HG02943 (cell line): ENCODE results near the gene CMTM8.
"Not testable (repeated sequence)": the region's sequence is repeated elsewhere in the genome, so short reads cannot be mapped to it uniquely, and the experiment has no call there.

Source experiments
- ATAC-seq: cut with Tn5 transposase; IDR thresholded peaks from one replicate; pipeline ENCODE4 v1.9.1; 2021; ENCODE audit warnings: mild to moderate bottlenecking, low read depth, moderate library complexity; ENCODE audit not compliant: unreplicated experiment

The CMTM8 gene

GRCh38 chr3:32238453-32239306 is at the start of gene CMTM8:
CMTM8 (plus strand) TSS chr3:32238680; CDS start chr3:32238973, 293 bp downstream.
- no peak for ATAC-seq

- ATAC-seq: no peak
These were observed 48.8 kb upstream of the CMTM8 start for GRCh38 chr3:32189693-32190092.

- ATAC-seq: not testable (repeated sequence)
These were observed 47.9 kb upstream of the CMTM8 start for GRCh38 chr3:32190556-32190955.

GRCh38 chr3:32193101-32193500 is 45.4 kb upstream of the CMTM8 start:
- no peak for ATAC-seq

GRCh38 chr3:32194653-32195052 is 43.8 kb upstream of the CMTM8 start:
- no peak for ATAC-seq

GRCh38 chr3:32195995-32196540 is 42.4 kb upstream of the CMTM8 start:
- no peak for ATAC-seq

GRCh38 chr3:32197991-32198390 is 40.5 kb upstream of the CMTM8 start:
- ATAC-seq: no peak

- no peak for ATAC-seq
These were observed 39.8 kb upstream of the CMTM8 start for GRCh38 chr3:32198714-32199113.

GRCh38 chr3:32200490-32200889 is 38.0 kb upstream of the CMTM8 start:
- no peak for ATAC-seq

- ATAC-seq: no peak
These were observed 37.3 kb upstream of the CMTM8 start for GRCh38 chr3:32200992-32201758.

GRCh38 chr3:32202496-32202895 is 36.0 kb upstream of the CMTM8 start:
- no peak for ATAC-seq

GRCh38 chr3:32203854-32204253 is 34.6 kb upstream of the CMTM8 start:
- no peak for ATAC-seq

GRCh38 chr3:32208447-32208846 is 30.0 kb upstream of the CMTM8 start:
- ATAC-seq: no peak

- ATAC-seq: no peak
These were observed 23.3 kb upstream of the CMTM8 start for GRCh38 chr3:32215185-32215584.

GRCh38 chr3:32216172-32216783 is 22.2 kb upstream of the CMTM8 start:
- no peak for ATAC-seq

- no peak for ATAC-seq
These were observed 21.1 kb upstream of the CMTM8 start for GRCh38 chr3:32217339-32217738.

- no peak for ATAC-seq
These were observed 18.9 kb upstream of the CMTM8 start for GRCh38 chr3:32219537-32219936.

GRCh38 chr3:32220006-32220405 is 18.5 kb upstream of the CMTM8 start:
- no peak for ATAC-seq

GRCh38 chr3:32222950-32223349 is 15.5 kb upstream of the CMTM8 start:
- no peak for ATAC-seq

GRCh38 chr3:32224016-32224516 is 14.4 kb upstream of the CMTM8 start:
- no peak for ATAC-seq
